DMS153 treated with DMSO at 0.1 percent for 48 hours (cell line): ENCODE data around the gene CCDC51.

Experiments
- DNase-seq: peaks from one replicate; lab custom pipeline; 2025; ENCODE audit not compliant: unreplicated experiment; lab: John Stamatoyannopoulos, UW

The CCDC51 gene

DNA sequence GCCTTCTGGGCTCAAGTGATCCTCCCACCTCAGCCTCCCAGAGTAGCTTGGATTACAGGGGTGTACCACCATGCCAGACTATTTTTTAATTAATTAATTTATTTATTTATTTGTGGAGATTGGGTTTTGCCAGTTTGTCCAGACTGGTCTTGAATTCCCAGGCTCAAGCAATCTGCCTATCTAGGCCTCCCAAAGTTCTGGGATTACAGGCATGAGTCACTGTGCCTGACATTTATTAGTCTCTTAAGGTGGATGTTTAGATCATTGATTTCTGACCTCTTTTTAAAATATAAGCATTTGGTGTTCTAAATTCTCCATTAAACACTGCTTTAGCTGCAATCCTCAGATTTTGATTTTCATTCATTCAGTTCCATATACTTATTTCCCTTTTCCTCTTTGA is 52.3 kb downstream of the CCDC51 start:
- no peak for DNase-seq
